GM23338 (cell line): ENCODE data around the gene FBN2. TPM values are rescaled to one million over a fixed set of nuclear protein-coding genes. Genes with fewer than 3 reads are reported as not detected.

Experiments used
- ATAC-seq: fragments of 200-7000 bp; cut with Tn5 transposase; 3 replicates; pipeline ENCODE4 v1.9.1; 2020
- DNase-seq: peaks from one replicate; pipeline ENCODE4 v3.0.0-alpha.2; 2015; ENCODE audit warnings: low spot score
- H2AFZ ChIP-seq: fragments of 200-600 bp; sonication (generic); 2 replicates; pipeline ENCODE4 v1.8.0; 2016; ENCODE audit warnings: antibody characterized with exemption, mild to moderate bottlenecking, moderate library complexity
- H3F3A ChIP-seq: fragments of 200-600 bp; sonication (generic); replicated peaks from 2 replicates; pipeline ENCODE4 v1.8.0; 2017; ENCODE audit warnings: antibody characterized with exemption, mixed run types, low read depth
- H3K27ac ChIP-seq: fragments of 200-600 bp; sonication (generic); 2 replicates; pipeline ENCODE4 v1.6.1; 2016; ENCODE audit warnings: low read depth
- H3K27me3 ChIP-seq: fragments of 200-600 bp; sonication (generic); 2 replicates; pipeline ENCODE4 v1.8.0; 2016; ENCODE audit warnings: mild to moderate bottlenecking, mixed run types, moderate library complexity; ENCODE audit not compliant: insufficient read depth
- H3K36me3 ChIP-seq: fragments of 200-600 bp; sonication (generic); 2 replicates; pipeline ENCODE4 v1.8.0; 2016; ENCODE audit warnings: mild to moderate bottlenecking; ENCODE audit not compliant: insufficient read depth
- H3K4me1 ChIP-seq: fragments of 200-600 bp; sonication (generic); 2 replicates; pipeline ENCODE4 v1.8.0; 2016; ENCODE audit warnings: mild to moderate bottlenecking, moderate library complexity; ENCODE audit not compliant: insufficient read depth
- H3K4me2 ChIP-seq: fragments of 200-600 bp; sonication (generic); 2 replicates; pipeline ENCODE4 v1.7.1; 2017; ENCODE audit warnings: mixed run types
- H3K4me3 ChIP-seq: fragments of 200-600 bp; sonication (generic); 2 replicates; pipeline ENCODE4 v1.6.1; 2016; ENCODE audit warnings: mixed run types
- H3K79me2 ChIP-seq: fragments of 200-600 bp; sonication (generic); replicated peaks from 2 replicates; pipeline ENCODE4 v1.8.0; 2017; ENCODE audit warnings: mild to moderate bottlenecking; ENCODE audit not compliant: insufficient read depth
- H3K9me2 ChIP-seq: fragments of 200-600 bp; sonication (generic); 2 replicates; pipeline ENCODE4 v1.8.0; 2017; ENCODE audit not compliant: insufficient read depth
- H4K20me1 ChIP-seq: fragments of 200-600 bp; sonication (generic); replicated peaks from 2 replicates; pipeline ENCODE4 v1.8.0; 2017; ENCODE audit warnings: mild to moderate bottlenecking; ENCODE audit not compliant: insufficient read depth
- H3K27ac Mint-ChIP-seq: 2 replicates; pipeline ENCODE4 v1.8.0; 2020; ENCODE audit warnings: inconsistent platforms, mild to moderate bottlenecking, moderate library complexity, mixed read lengths
- H3K27me3 Mint-ChIP-seq: 3 replicates; pipeline ENCODE4 v1.8.0; 2022; ENCODE audit warnings: low read depth, mild to moderate bottlenecking, moderate library complexity, mixed read lengths, inconsistent platforms; ENCODE audit not compliant: insufficient read depth, poor library complexity
- H3K36me3 Mint-ChIP-seq: 3 replicates; pipeline ENCODE4 v1.8.0; 2021; ENCODE audit warnings: low read depth, mild to moderate bottlenecking, inconsistent platforms, moderate library complexity, mixed read lengths
- H3K4me1 Mint-ChIP-seq: 3 replicates; pipeline ENCODE4 v1.8.0; 2020; ENCODE audit warnings: mild to moderate bottlenecking, inconsistent platforms, mixed read lengths
- H3K4me3 Mint-ChIP-seq: 3 replicates; pipeline ENCODE4 v1.8.0; 2021; ENCODE audit warnings: moderate library complexity, mild to moderate bottlenecking, inconsistent platforms, mixed read lengths
- H3K9me3 Mint-ChIP-seq: 3 replicates; pipeline ENCODE4 v1.8.0; 2020; ENCODE audit warnings: moderate library complexity, mild to moderate bottlenecking, inconsistent platforms, mixed read lengths
- CREB1 ChIP-seq: fragments of 250-450 bp; sonication (Bioruptor Pico); IDR thresholded peaks from 2 replicates; pipeline ENCODE4 v1.5.0; 2020; ENCODE audit warnings: low read depth, mild to moderate bottlenecking, moderate library complexity
- EZH2 ChIP-seq: fragments of 200-600 bp; sonication (generic); IDR thresholded peaks from one replicate; pipeline ENCODE4 v1.8.0; 2017; ENCODE audit warnings: antibody characterized with exemption, mild to moderate bottlenecking, low read depth; ENCODE audit not compliant: unreplicated experiment
- EZH2phosphoT487 ChIP-seq: fragments of 200-600 bp; sonication (generic); IDR thresholded peaks from one replicate; pipeline ENCODE4 v1.8.1; 2018; ENCODE audit warnings: antibody characterized with exemption; ENCODE audit not compliant: unreplicated experiment
- JUNB ChIP-seq: IDR thresholded peaks from one replicate; pipeline ENCODE4 v1.6.1; 2016; ENCODE audit warnings: antibody characterized with exemption; ENCODE audit not compliant: unreplicated experiment
- NANOG ChIP-seq: IDR thresholded peaks from 2 replicates; pipeline ENCODE4 v1.6.1; 2016; ENCODE audit warnings: antibody characterized with exemption, borderline replicate concordance
- POLR2AphosphoS5 ChIP-seq: IDR thresholded peaks from 2 replicates; pipeline ENCODE4 v1.6.1; 2016; ENCODE audit warnings: antibody characterized with exemption, low read depth
- ZNF114 ChIP-seq: fragments of 250-450 bp; sonication (Bioruptor Pico); IDR thresholded peaks from 2 replicates; pipeline ENCODE4 v1.5.0; 2020; ENCODE audit warnings: mild to moderate bottlenecking, moderate library complexity
- ZNF331 ChIP-seq: fragments of 250-450 bp; sonication (Bioruptor Pico); IDR thresholded peaks from 2 replicates; pipeline ENCODE4 v1.5.0; 2020; ENCODE audit warnings: low read depth, mild to moderate bottlenecking, moderate library complexity
- polyA plus RNA-seq: library from polyadenylated mRNA; unstranded; fragments of >200 nt; fragmentation: Nextera tagmentation; extraction: Ambion mirVana; gene quantifications from 2 replicates; pipeline ENCODE4 v1.2.1, GENCODE V29; 2016
- total RNA-seq: library from RNA; depleted of rRNA; stranded (reverse); fragments of >200 nt; shearing (Covaris generic); gene quantifications from 2 replicates; pipeline ENCODE4 v1.2.3, GENCODE V29; 2014
- TF ChIP-seq, protein P1 (sequence below): IDR thresholded peaks from 2 replicates; pipeline ENCODE4 v1.6.1; 2016; ENCODE audit warnings: antibody characterized with exemption
- TF ChIP-seq, protein P2 (sequence below): fragments of 250-450 bp; sonication (Bioruptor Pico); IDR thresholded peaks from 2 replicates; pipeline ENCODE4 v1.5.0; 2020; ENCODE audit warnings: mild to moderate bottlenecking, moderate library complexity
- TF ChIP-seq, protein P3 (sequence below): IDR thresholded peaks from one replicate; pipeline ENCODE4 v1.6.1; 2018; ENCODE audit warnings: antibody characterized with exemption; ENCODE audit not compliant: unreplicated experiment
- TF ChIP-seq, protein P4 (sequence below), 2 experiments: fragments of 200-600 bp in 1 of 2; sonication (generic) in 1 of 2; conservative IDR thresholded peaks; 2 replicates each; pipeline versions ENCODE4 v1.5.1 to v1.6.1; 2016 to 2017; ENCODE audit warnings: antibody characterized with exemption in 2 of 2, low read depth in 2 of 2, mild to moderate bottlenecking in 2 of 2, moderate library complexity in 1 of 2

The FBN2 gene
- total and polyA plus RNA-seq, 2 experiments from 2014 or later, result 2.6 to 13.6 TPM

- TF ChIP-seq, protein P1, sequence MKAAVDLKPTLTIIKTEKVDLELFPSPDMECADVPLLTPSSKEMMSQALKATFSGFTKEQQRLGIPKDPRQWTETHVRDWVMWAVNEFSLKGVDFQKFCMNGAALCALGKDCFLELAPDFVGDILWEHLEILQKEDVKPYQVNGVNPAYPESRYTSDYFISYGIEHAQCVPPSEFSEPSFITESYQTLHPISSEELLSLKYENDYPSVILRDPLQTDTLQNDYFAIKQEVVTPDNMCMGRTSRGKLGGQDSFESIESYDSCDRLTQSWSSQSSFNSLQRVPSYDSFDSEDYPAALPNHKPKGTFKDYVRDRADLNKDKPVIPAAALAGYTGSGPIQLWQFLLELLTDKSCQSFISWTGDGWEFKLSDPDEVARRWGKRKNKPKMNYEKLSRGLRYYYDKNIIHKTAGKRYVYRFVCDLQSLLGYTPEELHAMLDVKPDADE, result no peak
Observed at GRCh38 chr5:128304088-128304487, 234.0 kb downstream of the FBN2 start (continued).

- Histone ChIP-seq H3K9me2 (no peaks in the 10 kb centered on the region), H4K20me1 (no peaks in the 10 kb centered on the region), H3K27me3 (no peaks in the 10 kb centered on the region), H3F3A (no peaks in the 10 kb centered on the region), H3K27ac (no peak overlapping the region), H3K4me2 (no peak overlapping the region), H3K79me2 (no peaks in the 10 kb centered on the region), H2AFZ (no peak overlapping the region), H3K36me3 (0 out of 2 replicates have a peak, but pooled peaks cover 5% of the 10 kb centered on the region), H3K4me3 (no peak overlapping the region), H3K4me1 (0 out of 2 replicates have a peak, but pooled peaks cover 7% of the 10 kb centered on the region)
- Mint-ChIP-seq H3K9me3 (peaks cover 13% of the 10 kb centered on the region), H3K4me1 (peaks cover 14% of the 10 kb centered on the region), H3K4me3 (no peak overlapping the region), H3K27me3 (no peaks in the 10 kb centered on the region), H3K36me3 (peaks cover 31% of the 10 kb centered on the region), H3K27ac (0 out of 2 replicates have a peak overlapping the region, but pooled peaks have one; percentile 48)
- DNase-seq (no peak), ATAC-seq (no peak)
- no peak for TF ChIP-seq ZNF331 (CRISPR knock-in tag)
- no peak for TF ChIP-seq CREB1 (CRISPR knock-in tag)
- TF ChIP-seq NANOG, result no peak
- TF ChIP-seq, protein P2, sequence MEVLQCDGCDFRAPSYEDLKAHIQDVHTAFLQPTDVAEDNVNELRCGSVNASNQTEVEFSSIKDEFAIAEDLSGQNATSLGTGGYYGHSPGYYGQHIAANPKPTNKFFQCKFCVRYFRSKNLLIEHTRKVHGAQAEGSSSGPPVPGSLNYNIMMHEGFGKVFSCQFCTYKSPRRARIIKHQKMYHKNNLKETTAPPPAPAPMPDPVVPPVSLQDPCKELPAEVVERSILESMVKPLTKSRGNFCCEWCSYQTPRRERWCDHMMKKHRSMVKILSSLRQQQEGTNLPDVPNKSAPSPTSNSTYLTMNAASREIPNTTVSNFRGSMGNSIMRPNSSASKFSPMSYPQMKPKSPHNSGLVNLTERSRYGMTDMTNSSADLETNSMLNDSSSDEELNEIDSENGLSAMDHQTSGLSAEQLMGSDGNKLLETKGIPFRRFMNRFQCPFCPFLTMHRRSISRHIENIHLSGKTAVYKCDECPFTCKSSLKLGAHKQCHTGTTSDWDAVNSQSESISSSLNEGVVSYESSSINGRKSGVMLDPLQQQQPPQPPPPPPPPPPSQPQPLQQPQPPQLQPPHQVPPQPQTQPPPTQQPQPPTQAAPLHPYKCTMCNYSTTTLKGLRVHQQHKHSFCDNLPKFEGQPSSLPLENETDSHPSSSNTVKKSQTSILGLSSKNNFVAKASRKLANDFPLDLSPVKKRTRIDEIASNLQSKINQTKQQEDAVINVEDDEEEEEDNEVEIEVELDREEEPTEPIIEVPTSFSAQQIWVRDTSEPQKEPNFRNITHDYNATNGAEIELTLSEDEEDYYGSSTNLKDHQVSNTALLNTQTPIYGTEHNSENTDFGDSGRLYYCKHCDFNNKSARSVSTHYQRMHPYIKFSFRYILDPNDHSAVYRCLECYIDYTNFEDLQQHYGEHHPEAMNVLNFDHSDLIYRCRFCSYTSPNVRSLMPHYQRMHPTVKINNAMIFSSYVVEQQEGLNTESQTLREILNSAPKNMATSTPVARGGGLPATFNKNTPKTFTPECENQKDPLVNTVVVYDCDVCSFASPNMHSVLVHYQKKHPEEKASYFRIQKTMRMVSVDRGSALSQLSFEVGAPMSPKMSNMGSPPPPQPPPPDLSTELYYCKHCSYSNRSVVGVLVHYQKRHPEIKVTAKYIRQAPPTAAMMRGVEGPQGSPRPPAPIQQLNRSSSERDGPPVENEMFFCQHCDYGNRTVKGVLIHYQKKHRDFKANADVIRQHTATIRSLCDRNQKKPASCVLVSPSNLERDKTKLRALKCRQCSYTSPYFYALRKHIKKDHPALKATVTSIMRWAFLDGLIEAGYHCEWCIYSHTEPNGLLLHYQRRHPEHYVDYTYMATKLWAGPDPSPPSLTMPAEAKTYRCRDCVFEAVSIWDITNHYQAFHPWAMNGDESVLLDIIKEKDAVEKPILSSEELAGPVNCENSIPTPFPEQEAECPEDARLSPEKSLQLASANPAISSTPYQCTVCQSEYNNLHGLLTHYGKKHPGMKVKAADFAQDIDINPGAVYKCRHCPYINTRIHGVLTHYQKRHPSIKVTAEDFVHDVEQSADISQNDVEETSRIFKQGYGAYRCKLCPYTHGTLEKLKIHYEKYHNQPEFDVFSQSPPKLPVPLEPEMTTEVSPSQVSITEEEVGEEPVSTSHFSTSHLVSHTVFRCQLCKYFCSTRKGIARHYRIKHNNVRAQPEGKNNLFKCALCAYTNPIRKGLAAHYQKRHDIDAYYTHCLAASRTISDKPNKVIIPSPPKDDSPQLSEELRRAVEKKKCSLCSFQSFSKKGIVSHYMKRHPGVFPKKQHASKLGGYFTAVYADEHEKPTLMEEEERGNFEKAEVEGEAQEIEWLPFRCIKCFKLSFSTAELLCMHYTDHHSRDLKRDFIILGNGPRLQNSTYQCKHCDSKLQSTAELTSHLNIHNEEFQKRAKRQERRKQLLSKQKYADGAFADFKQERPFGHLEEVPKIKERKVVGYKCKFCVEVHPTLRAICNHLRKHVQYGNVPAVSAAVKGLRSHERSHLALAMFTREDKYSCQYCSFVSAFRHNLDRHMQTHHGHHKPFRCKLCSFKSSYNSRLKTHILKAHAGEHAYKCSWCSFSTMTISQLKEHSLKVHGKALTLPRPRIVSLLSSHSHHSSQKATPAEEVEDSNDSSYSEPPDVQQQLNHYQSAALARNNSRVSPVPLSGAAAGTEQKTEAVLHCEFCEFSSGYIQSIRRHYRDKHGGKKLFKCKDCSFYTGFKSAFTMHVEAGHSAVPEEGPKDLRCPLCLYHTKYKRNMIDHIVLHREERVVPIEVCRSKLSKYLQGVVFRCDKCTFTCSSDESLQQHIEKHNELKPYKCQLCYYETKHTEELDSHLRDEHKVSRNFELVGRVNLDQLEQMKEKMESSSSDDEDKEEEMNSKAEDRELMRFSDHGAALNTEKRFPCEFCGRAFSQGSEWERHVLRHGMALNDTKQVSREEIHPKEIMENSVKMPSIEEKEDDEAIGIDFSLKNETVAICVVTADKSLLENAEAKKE, result no peak
- TF ChIP-seq, protein P1, result no peak
- no peak for TF ChIP-seq EZH2phosphoT487
- TF ChIP-seq ZNF114 (CRISPR knock-in tag), result no peak
- TF ChIP-seq, protein P3, sequence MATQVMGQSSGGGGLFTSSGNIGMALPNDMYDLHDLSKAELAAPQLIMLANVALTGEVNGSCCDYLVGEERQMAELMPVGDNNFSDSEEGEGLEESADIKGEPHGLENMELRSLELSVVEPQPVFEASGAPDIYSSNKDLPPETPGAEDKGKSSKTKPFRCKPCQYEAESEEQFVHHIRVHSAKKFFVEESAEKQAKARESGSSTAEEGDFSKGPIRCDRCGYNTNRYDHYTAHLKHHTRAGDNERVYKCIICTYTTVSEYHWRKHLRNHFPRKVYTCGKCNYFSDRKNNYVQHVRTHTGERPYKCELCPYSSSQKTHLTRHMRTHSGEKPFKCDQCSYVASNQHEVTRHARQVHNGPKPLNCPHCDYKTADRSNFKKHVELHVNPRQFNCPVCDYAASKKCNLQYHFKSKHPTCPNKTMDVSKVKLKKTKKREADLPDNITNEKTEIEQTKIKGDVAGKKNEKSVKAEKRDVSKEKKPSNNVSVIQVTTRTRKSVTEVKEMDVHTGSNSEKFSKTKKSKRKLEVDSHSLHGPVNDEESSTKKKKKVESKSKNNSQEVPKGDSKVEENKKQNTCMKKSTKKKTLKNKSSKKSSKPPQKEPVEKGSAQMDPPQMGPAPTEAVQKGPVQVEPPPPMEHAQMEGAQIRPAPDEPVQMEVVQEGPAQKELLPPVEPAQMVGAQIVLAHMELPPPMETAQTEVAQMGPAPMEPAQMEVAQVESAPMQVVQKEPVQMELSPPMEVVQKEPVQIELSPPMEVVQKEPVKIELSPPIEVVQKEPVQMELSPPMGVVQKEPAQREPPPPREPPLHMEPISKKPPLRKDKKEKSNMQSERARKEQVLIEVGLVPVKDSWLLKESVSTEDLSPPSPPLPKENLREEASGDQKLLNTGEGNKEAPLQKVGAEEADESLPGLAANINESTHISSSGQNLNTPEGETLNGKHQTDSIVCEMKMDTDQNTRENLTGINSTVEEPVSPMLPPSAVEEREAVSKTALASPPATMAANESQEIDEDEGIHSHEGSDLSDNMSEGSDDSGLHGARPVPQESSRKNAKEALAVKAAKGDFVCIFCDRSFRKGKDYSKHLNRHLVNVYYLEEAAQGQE, result no peak
- TF ChIP-seq POLR2AphosphoS5, result no peak
- TF ChIP-seq JUNB, result no peak
- TF ChIP-seq, protein P4, sequence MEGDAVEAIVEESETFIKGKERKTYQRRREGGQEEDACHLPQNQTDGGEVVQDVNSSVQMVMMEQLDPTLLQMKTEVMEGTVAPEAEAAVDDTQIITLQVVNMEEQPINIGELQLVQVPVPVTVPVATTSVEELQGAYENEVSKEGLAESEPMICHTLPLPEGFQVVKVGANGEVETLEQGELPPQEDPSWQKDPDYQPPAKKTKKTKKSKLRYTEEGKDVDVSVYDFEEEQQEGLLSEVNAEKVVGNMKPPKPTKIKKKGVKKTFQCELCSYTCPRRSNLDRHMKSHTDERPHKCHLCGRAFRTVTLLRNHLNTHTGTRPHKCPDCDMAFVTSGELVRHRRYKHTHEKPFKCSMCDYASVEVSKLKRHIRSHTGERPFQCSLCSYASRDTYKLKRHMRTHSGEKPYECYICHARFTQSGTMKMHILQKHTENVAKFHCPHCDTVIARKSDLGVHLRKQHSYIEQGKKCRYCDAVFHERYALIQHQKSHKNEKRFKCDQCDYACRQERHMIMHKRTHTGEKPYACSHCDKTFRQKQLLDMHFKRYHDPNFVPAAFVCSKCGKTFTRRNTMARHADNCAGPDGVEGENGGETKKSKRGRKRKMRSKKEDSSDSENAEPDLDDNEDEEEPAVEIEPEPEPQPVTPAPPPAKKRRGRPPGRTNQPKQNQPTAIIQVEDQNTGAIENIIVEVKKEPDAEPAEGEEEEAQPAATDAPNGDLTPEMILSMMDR (conservative IDR thresholded peaks at IDR 0.05; ENCODE audit: low read depth in 2 of 2), result no peak
- no peak for TF ChIP-seq EZH2
Observed at GRCh38 chr5:128303593-128303992, 234.5 kb downstream of the FBN2 start.
